Trophoblast cell (in vitro differentiated cells and primary cell): ENCODE results near the gene MYO5A.
"Not testable (repeated sequence)": the region's sequence is repeated elsewhere in the genome, so short reads cannot be mapped to it uniquely, and the experiment has no call there.

Experiments
- DNase-seq, 2 donors: peaks; one replicate each; pipeline ENCODE4 v3.0.0-alpha.2; 2016
- H2AFZ ChIP-seq: 2 replicates; pipeline ENCODE4 v1.6.1; 2013; ENCODE audit warnings: low read length, moderate library complexity, mild to moderate bottlenecking; ENCODE audit not compliant: insufficient read depth, poor library complexity
- H2AK5ac ChIP-seq: 2 replicates; pipeline ENCODE4 v1.6.1; 2013; ENCODE audit warnings: mild to moderate bottlenecking, low read length
- H2BK120ac ChIP-seq: 2 replicates; pipeline ENCODE4 v1.6.1; 2013; ENCODE audit warnings: low read length, mild to moderate bottlenecking, moderate library complexity; ENCODE audit not compliant: insufficient read depth, poor library complexity
- H2BK12ac ChIP-seq: 2 replicates; pipeline ENCODE4 v1.6.1; 2013; ENCODE audit warnings: mild to moderate bottlenecking, low read length, moderate library complexity
- H2BK5ac ChIP-seq: 2 replicates; pipeline ENCODE4 v1.6.1; 2013; ENCODE audit warnings: low read length, low read depth, moderate library complexity, mild to moderate bottlenecking; ENCODE audit not compliant: poor library complexity
- H3K14ac ChIP-seq: 2 replicates; pipeline ENCODE4 v1.6.1; 2013; ENCODE audit warnings: mild to moderate bottlenecking, low read length
- H3K18ac ChIP-seq: 2 replicates; pipeline ENCODE4 v1.6.1; 2013; ENCODE audit warnings: mild to moderate bottlenecking, low read length
- H3K23ac ChIP-seq: 2 replicates; pipeline ENCODE4 v1.6.1; 2013; ENCODE audit warnings: low read length
- H3K27ac ChIP-seq: 2 replicates; pipeline ENCODE4 v1.5.1; 2013; ENCODE audit warnings: low read depth, mild to moderate bottlenecking, inconsistent platforms, low read length, moderate library complexity
- H3K27me3 ChIP-seq: 2 replicates; pipeline ENCODE4 v1.6.1; 2013; ENCODE audit warnings: inconsistent platforms, mild to moderate bottlenecking, low read length, moderate library complexity; ENCODE audit not compliant: insufficient read depth
- H3K36me3 ChIP-seq, 2 experiments: 1 replicate in 1 of 2; 2 replicates in 1 of 2; pipeline ENCODE4 v1.6.1; 2013; ENCODE audit warnings: low read length in 2 of 2, mild to moderate bottlenecking in 2 of 2, moderate library complexity in 1 of 2; ENCODE audit not compliant: insufficient read depth in 2 of 2, control insufficient read depth in 1 of 2
- H3K4ac ChIP-seq: 2 replicates; pipeline ENCODE4 v1.6.1; 2013; ENCODE audit warnings: low read depth, mild to moderate bottlenecking, low read length, moderate library complexity
- H3K4me1 ChIP-seq, 2 experiments: 1 replicate in 1 of 2; 2 replicates in 1 of 2; pipeline ENCODE4 v1.6.1; 2013; ENCODE audit warnings: low read length in 2 of 2, mild to moderate bottlenecking in 2 of 2, moderate library complexity in 1 of 2; ENCODE audit not compliant: insufficient read depth in 2 of 2, control insufficient read depth in 1 of 2
- H3K4me2 ChIP-seq: 2 replicates; pipeline ENCODE4 v1.6.1; 2013; ENCODE audit warnings: inconsistent platforms, mild to moderate bottlenecking, low read length, moderate library complexity
- H3K4me3 ChIP-seq: 2 replicates; pipeline ENCODE4 v1.5.1; 2013; ENCODE audit warnings: mild to moderate bottlenecking, low read depth, low read length, inconsistent platforms
- H3K79me1 ChIP-seq: one replicate; pipeline ENCODE4 v1.6.1; 2013; ENCODE audit warnings: low read length
- H3K79me2 ChIP-seq: 2 replicates; pipeline ENCODE4 v1.6.1; 2013; ENCODE audit warnings: low read length, mild to moderate bottlenecking; ENCODE audit not compliant: control insufficient read depth, insufficient read depth, poor library complexity
- H3K9ac ChIP-seq: 2 replicates; pipeline ENCODE4 v1.6.1; 2013; ENCODE audit warnings: mild to moderate bottlenecking, low read length
- H3K9me3 ChIP-seq: 2 replicates; pipeline ENCODE4 v1.6.1; 2013; ENCODE audit warnings: low read depth, mild to moderate bottlenecking, control low read depth, inconsistent platforms, low read length; ENCODE audit not compliant: insufficient read depth
- H4K12ac ChIP-seq: 2 replicates; pipeline ENCODE4 v1.6.1; 2013; ENCODE audit warnings: low read depth, mild to moderate bottlenecking, low read length, moderate library complexity
- H4K8ac ChIP-seq: 2 replicates; pipeline ENCODE4 v1.6.1; 2013; ENCODE audit warnings: low read depth, mild to moderate bottlenecking, low read length, moderate library complexity
- H4K91ac ChIP-seq: one replicate; pipeline ENCODE4 v1.6.1; 2013; ENCODE audit warnings: low read depth, mild to moderate bottlenecking, low read length, moderate library complexity
- WGBS: extraction: QIAGEN DNeasy Blood & Tissue Kit; methylation state at CpG from one replicate; pipeline ENCODE4 v1.1.7; 2013; ENCODE audit warnings: missing lambda C conversion rate; ENCODE audit not compliant: insufficient read length, insufficient coverage; ENCODE audit errors: extremely low coverage; 5-methylcytosine and 5-hydroxymethylcytosine counted together

The MYO5A gene

DNA sequence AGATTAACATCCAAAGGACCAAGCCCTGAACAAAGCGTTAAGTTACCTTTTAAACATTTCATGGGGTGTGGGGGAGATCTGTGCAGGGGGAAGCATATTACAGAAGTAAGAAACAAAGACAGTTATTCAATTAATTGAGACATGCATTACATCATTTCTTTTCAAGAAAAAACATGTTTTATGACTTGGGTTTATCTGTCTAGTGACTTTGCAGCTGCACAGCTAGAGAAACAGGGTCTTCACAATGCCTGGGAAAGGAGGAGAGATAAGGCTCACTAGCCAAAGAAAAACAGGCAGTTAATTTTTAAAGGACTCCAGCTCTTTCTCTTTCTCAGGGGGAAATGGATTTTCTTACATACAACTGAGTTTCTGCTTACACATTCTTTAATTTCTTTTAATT, 112.1 kb downstream of the MYO5A start:
- not testable (repeated sequence) for H3K4me3 ChIP-seq, H3K27me3 ChIP-seq, H2BK120ac ChIP-seq, H3K9me3 ChIP-seq, H3K27ac ChIP-seq, H3K36me3 ChIP-seq, H3K18ac ChIP-seq, H2BK12ac ChIP-seq, H3K9ac ChIP-seq, H2AK5ac ChIP-seq, H3K79me2 ChIP-seq, H3K14ac ChIP-seq, H2AFZ ChIP-seq, H3K79me1 ChIP-seq, H4K12ac ChIP-seq, H3K4me2 ChIP-seq, H4K8ac ChIP-seq, H3K23ac ChIP-seq, H3K4ac ChIP-seq, H3K4me1 ChIP-seq, DNase-seq, H2BK5ac ChIP-seq, H4K91ac ChIP-seq
- WGBS: no CpG with 5 or more reads among the region's 1 CpG

DNA sequence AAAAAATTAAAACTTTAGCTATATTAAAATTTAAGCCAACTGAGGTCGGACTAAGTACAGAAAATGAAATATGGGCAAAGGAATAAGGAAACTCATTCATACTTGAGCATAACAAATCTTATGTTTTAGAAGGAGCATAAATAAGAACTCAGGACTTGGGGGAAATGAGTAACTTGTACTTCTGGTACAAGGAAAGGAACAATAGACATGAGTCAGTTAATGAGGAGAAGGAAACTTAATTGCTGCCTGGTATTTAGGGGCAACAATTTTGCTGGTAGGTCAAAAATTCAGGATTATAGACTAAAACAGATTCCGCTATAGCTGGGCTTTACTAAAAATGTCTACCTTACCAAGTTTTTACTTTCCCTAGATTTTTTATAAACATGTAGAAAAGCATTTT, 113.1 kb downstream of the MYO5A start:
- H3K79me2 ChIP-seq: no peaks in the 10 kb centered on the region
- H3K4me1 ChIP-seq: no peaks in the 10 kb centered on the region
- no peak for DNase-seq
- H4K91ac ChIP-seq: no peak overlapping the region
- H2BK5ac ChIP-seq: no peak overlapping the region
- H2BK12ac ChIP-seq: no peak overlapping the region
- WGBS: no CpG with 5 or more reads among the region's 2 CpGs
- no peaks in the 10 kb centered on the region for H3K27me3 ChIP-seq
- H2BK120ac ChIP-seq: no peak overlapping the region
- H2AFZ ChIP-seq: no peak overlapping the region
- H3K27ac ChIP-seq: no peak overlapping the region
- H4K8ac ChIP-seq: no peak overlapping the region
- H3K36me3 ChIP-seq: no peaks in the 10 kb centered on the region
- H2AK5ac ChIP-seq: no peak overlapping the region
- no peak overlapping the region for H3K14ac ChIP-seq
- H3K9ac ChIP-seq: no peak overlapping the region
- H3K4me2 ChIP-seq: no peak overlapping the region
- H3K23ac ChIP-seq: no peak overlapping the region
- H4K12ac ChIP-seq: no peak overlapping the region
- H3K18ac ChIP-seq: no peak overlapping the region
- H3K9me3 ChIP-seq: no peaks in the 10 kb centered on the region
- H3K79me1 ChIP-seq: no peaks in the 10 kb centered on the region
- H3K4me3 ChIP-seq: no peak overlapping the region
- H3K4ac ChIP-seq: no peak overlapping the region

DNA sequence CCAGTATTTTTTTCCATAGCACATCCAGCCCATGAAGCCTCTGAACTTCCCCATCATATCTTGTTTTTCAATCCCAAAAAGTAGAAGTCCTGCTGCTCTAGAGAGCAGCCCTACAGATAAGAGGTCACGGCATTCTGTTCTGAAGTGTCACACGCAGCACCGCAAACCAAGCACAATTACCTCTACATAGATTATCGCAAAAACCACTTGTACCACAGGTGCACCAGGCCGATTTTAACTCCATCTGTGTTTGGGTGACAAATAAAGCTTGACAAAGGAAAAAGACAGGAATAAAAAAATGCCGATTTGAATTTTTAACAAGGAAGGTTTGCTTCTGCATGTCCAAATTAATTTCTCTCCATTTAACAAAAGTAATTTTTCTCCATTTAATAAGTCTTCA, 113.7 kb downstream of the MYO5A start:
- no peak overlapping the region for H4K91ac ChIP-seq

DNA sequence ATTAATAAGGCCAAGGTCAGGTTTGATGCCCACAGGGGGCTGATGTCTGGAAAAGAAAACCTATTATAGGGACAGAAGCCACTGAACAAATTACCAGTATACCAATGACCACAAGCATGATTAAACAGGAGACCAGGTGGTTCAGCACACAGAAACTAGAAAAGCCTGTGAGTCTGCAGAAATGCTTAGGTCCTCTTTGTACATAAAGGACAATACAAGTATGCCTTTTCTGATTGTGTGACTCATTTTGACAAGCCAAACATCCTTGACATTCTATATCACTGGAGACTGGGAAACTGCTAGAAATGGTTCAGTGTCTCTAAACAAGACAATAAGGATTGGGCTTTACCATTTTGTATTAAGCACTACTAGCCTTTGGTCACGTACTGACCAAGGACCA, 119.9 kb downstream of the MYO5A start:
- no peaks in the 10 kb centered on the region for H3K4me1 ChIP-seq
- no peak overlapping the region for H3K27ac ChIP-seq
- no peak overlapping the region for H2AK5ac ChIP-seq
- H3K79me1 ChIP-seq: no peaks in the 10 kb centered on the region
- no CpG with 5 or more reads among the region's 1 CpG for WGBS
- no peak overlapping the region for H2BK5ac ChIP-seq
- H3K4ac ChIP-seq: no peak overlapping the region
- no peak overlapping the region for H2BK120ac ChIP-seq
- H3K79me2 ChIP-seq: no peaks in the 10 kb centered on the region
- no peak overlapping the region for H3K4me3 ChIP-seq
- H4K91ac ChIP-seq: no peak overlapping the region
- H3K36me3 ChIP-seq: no peaks in the 10 kb centered on the region
- no peaks in the 10 kb centered on the region for H3K9me3 ChIP-seq
- no peak overlapping the region for H2BK12ac ChIP-seq
- no peak overlapping the region for H4K12ac ChIP-seq
- no peak overlapping the region for H3K9ac ChIP-seq
- H3K4me2 ChIP-seq: no peak overlapping the region
- H3K18ac ChIP-seq: no peak overlapping the region
- peak; percentile 3 to 58 for DNase-seq
- no peaks in the 10 kb centered on the region for H3K27me3 ChIP-seq
- no peak overlapping the region for H4K8ac ChIP-seq
- no peak overlapping the region for H3K14ac ChIP-seq
- no peak overlapping the region for H2AFZ ChIP-seq
- H3K23ac ChIP-seq: no peak overlapping the region

More for the DNA sequence above, 113.7 kb downstream of the MYO5A start:
- H3K4me1 ChIP-seq: no peaks in the 10 kb centered on the region
- no peak overlapping the region for H4K12ac ChIP-seq
- no peaks in the 10 kb centered on the region for H3K79me2 ChIP-seq
- no peak overlapping the region for H2AK5ac ChIP-seq
- no peak overlapping the region for H2AFZ ChIP-seq
- H3K27ac ChIP-seq: no peak overlapping the region
- no peak overlapping the region for H3K14ac ChIP-seq
- H3K27me3 ChIP-seq: no peaks in the 10 kb centered on the region
- H2BK120ac ChIP-seq: no peak overlapping the region
- no peak overlapping the region for H3K4me3 ChIP-seq
- H3K9me3 ChIP-seq: no peaks in the 10 kb centered on the region
- no peak overlapping the region for H3K9ac ChIP-seq
- no peaks in the 10 kb centered on the region for H3K36me3 ChIP-seq
- no peak overlapping the region for H3K4ac ChIP-seq
- no peaks in the 10 kb centered on the region for H3K79me1 ChIP-seq
- H2BK5ac ChIP-seq: no peak overlapping the region
- H3K23ac ChIP-seq: no peak overlapping the region
- H3K4me2 ChIP-seq: no peak overlapping the region
- DNase-seq: no peak
- no CpG with 5 or more reads among the region's 6 CpGs for WGBS
- no peak overlapping the region for H2BK12ac ChIP-seq
- no peak overlapping the region for H4K8ac ChIP-seq
- H3K18ac ChIP-seq: no peak overlapping the region

DNA sequence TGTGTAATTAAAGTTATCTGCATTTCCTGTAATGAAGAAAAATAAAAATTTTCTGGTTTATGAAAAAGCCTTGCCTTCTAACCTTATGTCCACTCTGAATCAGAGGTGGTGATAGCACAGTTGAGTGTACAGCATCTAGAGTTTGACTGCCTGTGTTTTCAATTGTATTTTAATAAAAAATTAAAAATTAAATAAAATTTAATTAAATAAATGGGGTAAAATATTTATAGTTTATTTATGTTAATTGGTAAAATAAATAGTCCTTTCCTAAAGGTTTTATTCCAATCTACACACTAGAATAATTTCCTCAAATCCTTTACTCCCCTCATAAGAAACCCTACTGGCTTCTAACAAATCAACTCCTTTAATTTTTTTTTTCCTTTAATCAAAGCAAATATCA, 121.3 kb downstream of the MYO5A start:
- Histone ChIP-seq H3K4me1 (no peaks in the 10 kb centered on the region), H3K9ac (no peak overlapping the region), H3K4ac (no peak overlapping the region), H3K79me2 (no peaks in the 10 kb centered on the region), H2AK5ac (no peak overlapping the region), H2BK5ac (no peak overlapping the region), H3K14ac (no peak overlapping the region), H3K27me3 (no peaks in the 10 kb centered on the region), H3K4me2 (no peak overlapping the region), H4K8ac (no peak overlapping the region), H2BK120ac (no peak overlapping the region), H3K27ac (no peak overlapping the region), H3K9me3 (no peaks in the 10 kb centered on the region), H3K18ac (no peak overlapping the region), H2AFZ (no peak overlapping the region), H3K79me1 (no peaks in the 10 kb centered on the region), H2BK12ac (no peak overlapping the region), H4K91ac (no peak overlapping the region), H3K23ac (no peak overlapping the region), H4K12ac (no peak overlapping the region), H3K36me3 (no peaks in the 10 kb centered on the region), H3K4me3 (no peak overlapping the region)
- no peak for DNase-seq
